Coronary artery (tissue), 2 donors: ENCODE results near the gene PLEKHA3.

ENCODE experiments used
- DNase-seq: peaks from one replicate; pipeline ENCODE4 v3.0.0-alpha.2; 2017; ENCODE audit warnings: low spot score
- H3K27ac ChIP-seq, 2 donors: fragments of 200-600 bp; sonication (generic); one replicate each; pipeline ENCODE4 v1.5.1; 2016 to 2019
- H3K4me3 ChIP-seq: fragments of 200-600 bp; sonication (generic); 2 replicates; pipeline ENCODE4 v1.5.1; 2016; ENCODE audit warnings: mild to moderate bottlenecking, moderate library complexity
- TF ChIP-seq, protein P1 (sequence below): fragments of 200-600 bp; sonication (generic); IDR thresholded peaks from one replicate; pipeline ENCODE4 v1.5.1; 2019; ENCODE audit warnings: antibody characterized with exemption

PLEKHA3 gene

DNA sequence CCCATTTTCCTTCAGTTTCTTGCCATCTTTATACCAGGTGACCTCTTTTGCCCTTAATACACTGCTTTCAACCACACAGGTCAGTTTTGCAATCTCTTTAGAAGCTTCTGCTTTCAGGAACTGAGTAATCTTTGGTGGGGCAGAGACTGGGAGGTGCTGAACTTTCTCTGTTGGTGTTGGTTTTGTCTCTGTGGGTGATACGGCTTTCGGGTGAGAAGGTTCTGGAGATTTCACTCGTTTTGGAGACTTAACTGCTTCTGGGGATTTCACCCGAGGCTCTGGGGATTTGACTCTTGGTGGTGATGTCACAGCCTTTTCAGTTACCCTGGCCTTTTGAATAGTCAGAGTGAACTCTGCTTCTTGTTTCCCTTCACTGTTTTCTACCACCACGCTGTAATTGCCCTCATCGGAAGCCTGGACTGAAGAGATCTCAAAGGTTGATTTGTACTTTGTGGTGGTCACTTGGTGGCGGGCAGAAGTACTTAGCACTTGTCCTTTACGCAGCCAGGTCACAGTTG, 50.4 kb downstream of the PLEKHA3 start:
- H3K4me3 ChIP-seq, result no peak overlapping the region
- DNase-seq, result no peak
- TF ChIP-seq, protein P1, sequence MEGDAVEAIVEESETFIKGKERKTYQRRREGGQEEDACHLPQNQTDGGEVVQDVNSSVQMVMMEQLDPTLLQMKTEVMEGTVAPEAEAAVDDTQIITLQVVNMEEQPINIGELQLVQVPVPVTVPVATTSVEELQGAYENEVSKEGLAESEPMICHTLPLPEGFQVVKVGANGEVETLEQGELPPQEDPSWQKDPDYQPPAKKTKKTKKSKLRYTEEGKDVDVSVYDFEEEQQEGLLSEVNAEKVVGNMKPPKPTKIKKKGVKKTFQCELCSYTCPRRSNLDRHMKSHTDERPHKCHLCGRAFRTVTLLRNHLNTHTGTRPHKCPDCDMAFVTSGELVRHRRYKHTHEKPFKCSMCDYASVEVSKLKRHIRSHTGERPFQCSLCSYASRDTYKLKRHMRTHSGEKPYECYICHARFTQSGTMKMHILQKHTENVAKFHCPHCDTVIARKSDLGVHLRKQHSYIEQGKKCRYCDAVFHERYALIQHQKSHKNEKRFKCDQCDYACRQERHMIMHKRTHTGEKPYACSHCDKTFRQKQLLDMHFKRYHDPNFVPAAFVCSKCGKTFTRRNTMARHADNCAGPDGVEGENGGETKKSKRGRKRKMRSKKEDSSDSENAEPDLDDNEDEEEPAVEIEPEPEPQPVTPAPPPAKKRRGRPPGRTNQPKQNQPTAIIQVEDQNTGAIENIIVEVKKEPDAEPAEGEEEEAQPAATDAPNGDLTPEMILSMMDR, result no peak
- no peak overlapping the region for H3K27ac ChIP-seq

DNA sequence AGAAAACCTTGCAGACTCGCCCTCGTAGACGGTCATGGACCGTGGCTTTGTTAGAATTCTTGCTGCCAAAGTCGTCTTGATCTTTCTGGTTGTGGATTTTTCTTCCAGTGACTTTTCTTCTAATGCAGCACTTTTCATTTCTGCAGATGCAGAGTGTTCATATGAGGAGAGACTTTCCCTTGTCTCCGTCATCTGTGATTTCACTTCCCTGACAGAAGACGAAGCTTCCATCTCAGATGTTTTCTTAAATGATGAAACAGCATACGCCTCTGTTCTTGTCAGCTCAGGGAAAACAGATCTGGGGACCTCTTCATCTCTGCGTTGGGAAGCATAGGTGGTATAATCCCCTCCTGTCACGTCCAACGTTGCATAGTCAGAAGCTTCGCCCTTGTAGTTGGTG, 50.9 kb downstream of the PLEKHA3 start:
- no peak overlapping the region for H3K4me3 ChIP-seq
- no peak overlapping the region for H3K27ac ChIP-seq
- TF ChIP-seq, protein P1, result no peak
- no peak for DNase-seq

DNA sequence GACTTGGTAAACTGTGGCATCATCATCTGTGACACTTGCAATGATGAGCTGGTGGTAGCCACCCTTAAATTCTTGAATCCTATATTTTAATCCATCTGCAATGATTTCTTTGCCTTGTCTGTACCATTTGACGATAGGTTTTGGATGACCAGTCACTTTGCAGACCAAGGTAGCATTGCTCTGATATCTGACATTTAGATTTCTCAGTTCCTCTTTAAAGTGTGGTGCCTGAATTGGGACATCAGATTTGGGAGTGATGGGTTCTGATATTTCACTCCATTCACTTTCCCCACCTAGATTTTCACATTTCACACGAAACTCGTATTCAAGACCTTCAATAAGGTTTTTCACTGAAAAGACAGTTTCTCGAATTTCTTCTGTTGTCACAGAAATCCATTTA, 55.8 kb downstream of the PLEKHA3 start:
- TF ChIP-seq, protein P1, result no peak
- Histone ChIP-seq H3K4me3 (no peak overlapping the region), H3K27ac (no peak overlapping the region)
- DNase-seq, result no peak

DNA sequence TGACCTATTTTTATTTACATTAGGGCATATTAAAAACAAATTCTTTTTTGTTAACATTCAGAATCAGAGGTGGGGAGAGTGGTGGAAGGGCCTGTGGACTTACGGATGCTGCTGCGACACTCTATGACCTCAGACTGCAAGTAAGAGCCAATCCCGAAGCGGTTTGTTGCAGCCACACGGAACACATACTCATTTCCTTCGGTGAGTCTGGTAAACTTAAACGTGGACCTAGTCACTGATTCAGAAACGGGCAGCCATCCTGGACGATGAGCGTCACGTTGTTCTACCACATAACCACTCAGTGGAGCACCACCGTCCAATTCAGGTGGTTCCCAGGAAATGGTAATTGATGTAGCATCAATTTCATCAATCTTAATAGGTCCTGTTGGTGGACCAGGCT, 61.9 kb downstream of the PLEKHA3 start:
- DNase-seq, result no peak

DNA sequence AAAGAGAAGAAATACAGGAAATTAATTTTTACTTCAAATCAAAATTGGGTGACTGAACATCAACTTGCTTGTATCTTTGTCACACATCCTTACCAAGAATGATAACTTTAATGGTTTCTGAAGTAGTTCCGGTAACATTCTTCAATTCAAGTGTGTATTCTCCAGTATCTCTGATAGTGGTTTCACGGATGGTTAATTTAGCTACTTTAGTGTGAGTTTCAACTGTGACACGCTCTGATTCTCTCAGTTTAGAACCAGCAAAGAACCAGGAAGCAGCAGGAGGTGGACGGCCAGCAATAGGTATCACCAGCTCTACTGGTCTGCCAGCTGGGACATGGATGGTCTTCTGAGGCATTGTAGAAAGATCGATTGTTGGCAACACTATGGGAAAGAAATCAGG, 62.3 kb downstream of the PLEKHA3 start:
- no peak for DNase-seq
- TF ChIP-seq, protein P1, result no peak
- no peak overlapping the region for H3K4me3 ChIP-seq
- H3K27ac ChIP-seq, result no peak overlapping the region

More for the DNA sequence above, 61.9 kb downstream of the PLEKHA3 start:
- TF ChIP-seq, protein P1, result no peak
- Histone ChIP-seq H3K27ac (no peak overlapping the region), H3K4me3 (no peak overlapping the region)

DNA sequence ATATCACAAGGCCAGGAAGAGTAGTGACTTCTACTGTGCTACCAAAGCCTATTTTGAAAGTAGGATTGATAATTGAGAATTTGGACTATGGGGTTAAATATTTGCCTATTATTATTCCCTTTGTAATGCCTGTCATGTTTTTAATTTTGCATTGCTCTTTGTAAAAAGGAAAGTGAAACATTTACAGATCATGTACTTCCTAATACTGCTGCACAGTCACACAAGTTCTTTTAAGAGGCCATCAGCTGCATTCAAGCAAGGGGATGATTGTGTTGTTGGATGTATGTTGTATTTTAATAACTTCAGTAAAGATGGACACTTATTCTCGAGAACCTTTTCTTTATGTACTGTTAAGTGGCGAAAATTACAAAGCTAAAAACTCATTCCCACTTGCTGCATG, 70.1 kb downstream of the PLEKHA3 start:
- Histone ChIP-seq H3K27ac (no peak overlapping the region), H3K4me3 (no peak overlapping the region)
- DNase-seq, result no peak
- TF ChIP-seq, protein P1, result no peak

DNA sequence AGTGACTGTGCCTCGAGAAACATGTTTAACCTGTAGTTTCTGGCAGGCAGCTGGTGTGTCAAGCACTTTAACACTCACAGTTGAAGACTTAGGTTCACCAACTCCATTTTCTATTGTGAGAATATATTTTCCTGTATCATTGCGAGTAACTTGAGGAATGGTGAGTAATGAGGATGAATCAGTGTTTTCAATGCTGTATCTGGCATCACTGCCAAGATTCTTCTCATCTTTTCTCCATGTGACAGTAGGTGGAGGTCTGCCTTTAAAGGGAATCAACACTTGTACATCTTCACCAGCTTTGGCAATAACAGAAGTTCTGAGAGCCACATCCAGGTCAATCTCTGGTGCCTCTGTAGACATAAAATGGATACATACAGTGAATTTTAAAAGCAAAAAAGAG, 72.8 kb downstream of the PLEKHA3 start:
- Histone ChIP-seq H3K27ac (no peak overlapping the region), H3K4me3 (no peak overlapping the region)
- TF ChIP-seq, protein P1, result no peak
- DNase-seq, result no peak
